HG03378 (cell line): ENCODE data around the gene ANO3.
A peak's percentile ranks its signal among the peaks of the same experiment; 100 is the strongest.
"Not testable (repeated sequence)": the region's sequence is repeated elsewhere in the genome, so short reads cannot be mapped to it uniquely, and the experiment has no call there.

Experiments used
- ATAC-seq: cut with Tn5 transposase; IDR thresholded peaks from one replicate; pipeline ENCODE4 v1.9.1; 2021; ENCODE audit warnings: mild to moderate bottlenecking, moderate library complexity; ENCODE audit not compliant: unreplicated experiment

ANO3 gene

DNA sequence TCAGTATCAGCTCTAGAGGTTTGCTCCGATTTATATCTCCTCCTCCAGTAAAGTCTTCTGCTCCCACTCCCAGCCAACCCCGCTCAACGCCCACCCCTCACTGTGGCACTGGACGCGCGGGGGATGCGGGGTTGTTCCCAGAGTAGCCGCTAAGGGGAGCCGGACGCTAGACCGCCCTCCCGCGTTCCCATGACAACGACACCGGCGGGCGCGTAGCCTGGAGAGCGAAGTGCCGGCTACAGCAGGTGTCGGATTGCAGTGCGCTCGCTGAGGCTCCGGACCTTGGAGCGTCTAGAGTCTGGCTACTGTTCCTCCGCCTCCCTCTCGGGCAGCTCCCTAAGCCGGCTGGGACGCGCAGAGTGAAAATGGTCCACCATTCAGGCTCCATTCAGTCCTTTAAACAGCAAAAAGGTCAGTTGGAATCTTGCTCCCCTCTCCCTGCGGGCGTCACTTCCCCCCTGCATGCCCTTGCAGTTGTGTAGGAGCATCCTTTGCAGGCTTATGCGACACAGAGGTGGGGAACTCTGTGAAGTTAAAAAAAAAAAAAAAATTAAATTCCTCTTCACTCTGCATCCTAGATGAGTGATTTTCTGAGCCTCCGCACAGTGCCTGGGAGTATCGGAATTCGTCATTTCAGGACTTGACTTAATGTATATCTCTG is at the start of gene ANO3:
Gene ANO3 (plus strand): TSS at position 220 of the 661 bp plus-strand sequence. CDS start 146 bp downstream, at position 366.
- ATAC-seq = peak; percentile 76

- ATAC-seq = no peak
Observed at GRCh38 chr11:26283852-26284408, 48.0 kb upstream of the ANO3 start.

DNA sequence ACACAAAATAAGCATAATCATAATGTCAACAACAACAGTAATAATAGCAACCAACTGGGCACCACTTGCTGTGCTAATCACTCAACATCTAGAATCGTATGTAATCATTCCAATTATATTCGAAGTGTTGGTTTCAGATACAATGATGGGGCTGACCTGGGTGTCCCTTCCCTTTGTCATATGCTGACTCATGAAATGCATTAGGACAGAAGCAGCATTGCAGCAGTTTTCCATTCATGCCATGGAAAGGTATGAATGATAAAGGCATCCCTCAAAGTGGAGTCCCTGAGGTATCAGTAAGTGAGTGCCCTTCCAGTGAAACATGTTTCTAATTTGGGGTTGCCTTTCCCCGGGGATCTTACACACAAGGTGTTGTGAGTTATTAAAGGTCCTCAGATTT is 46.3 kb upstream of the ANO3 start:
- ATAC-seq = no peak

GRCh38 chr11:26286472-26287066 is 45.4 kb upstream of the ANO3 start:
- ATAC-seq = no peak

DNA sequence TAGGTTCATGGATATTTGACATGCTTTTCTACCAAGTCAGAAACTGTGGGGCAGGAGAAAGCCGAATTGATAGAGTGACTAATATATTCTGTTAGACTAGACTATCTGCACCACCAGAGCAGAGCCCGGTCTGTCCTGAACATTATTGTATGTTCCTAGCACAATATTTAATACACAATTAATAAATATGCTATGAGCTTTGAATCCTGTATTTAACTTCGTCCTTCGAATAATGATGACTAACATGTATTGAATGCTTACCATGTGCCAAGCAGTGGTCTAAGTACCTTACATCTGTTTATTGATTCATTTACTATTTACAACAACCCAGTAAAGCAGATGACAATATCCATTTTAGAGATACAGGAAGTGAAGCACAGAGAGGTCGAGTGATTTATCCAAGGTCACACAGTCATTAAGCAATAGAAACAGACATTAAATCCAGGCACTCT is 44.8 kb upstream of the ANO3 start:
- no peak for ATAC-seq

DNA sequence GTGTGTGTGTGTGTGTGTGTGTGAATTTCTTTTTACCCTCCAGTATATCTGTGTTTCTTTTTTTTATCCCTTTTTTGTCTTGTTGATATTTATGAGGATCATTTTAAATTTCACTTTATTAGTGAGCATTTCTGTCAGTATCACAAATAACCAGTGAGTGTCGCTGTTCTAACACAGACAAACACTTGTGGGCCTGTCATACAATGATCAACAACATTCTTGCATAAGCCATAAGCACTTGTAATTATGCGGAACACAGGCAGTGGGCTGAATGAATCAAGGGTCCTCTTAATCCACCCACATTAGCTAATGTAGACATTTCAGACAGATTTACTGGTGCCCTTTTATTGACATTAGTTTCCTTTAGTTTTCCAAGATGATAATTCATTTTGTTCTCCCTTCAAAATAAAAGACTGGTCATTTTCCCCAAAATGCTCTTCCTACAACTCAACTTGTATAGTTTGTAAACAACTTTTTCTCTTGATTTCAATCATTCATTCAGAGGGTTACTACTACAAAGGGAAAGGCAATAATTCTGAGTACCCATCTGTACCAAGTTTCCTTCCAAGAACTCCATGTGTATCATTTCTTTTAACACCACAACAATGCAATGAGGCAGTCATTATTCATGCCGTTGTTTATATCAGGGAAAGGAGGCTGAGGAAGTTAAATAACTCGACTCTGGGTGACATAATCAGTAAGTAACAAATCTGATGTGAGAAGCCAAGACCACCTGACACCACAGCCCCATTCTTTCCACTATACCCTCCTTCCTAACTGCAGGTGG is 34.5 kb upstream of the ANO3 start:
- peak; percentile 94 for ATAC-seq

DNA sequence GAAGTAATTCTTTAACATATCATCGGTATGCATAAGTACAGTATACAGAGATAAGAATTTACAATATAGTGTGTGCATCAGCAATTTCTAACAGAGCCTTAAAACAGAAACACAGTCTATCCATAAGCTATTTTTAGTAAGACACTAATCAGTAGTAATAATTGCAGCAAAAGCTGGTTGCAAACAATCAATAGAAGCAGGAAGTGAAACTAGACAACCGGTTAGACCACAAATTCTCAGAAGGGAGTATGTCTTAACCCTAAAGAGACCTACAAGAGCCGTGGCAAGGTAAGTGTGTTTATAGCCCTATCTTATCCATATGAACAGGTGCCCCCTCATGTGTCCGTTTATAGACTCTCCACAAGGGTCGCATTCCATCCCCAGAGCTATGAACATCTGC is 15.6 kb upstream of the ANO3 start:
- not testable (repeated sequence) for ATAC-seq

DNA sequence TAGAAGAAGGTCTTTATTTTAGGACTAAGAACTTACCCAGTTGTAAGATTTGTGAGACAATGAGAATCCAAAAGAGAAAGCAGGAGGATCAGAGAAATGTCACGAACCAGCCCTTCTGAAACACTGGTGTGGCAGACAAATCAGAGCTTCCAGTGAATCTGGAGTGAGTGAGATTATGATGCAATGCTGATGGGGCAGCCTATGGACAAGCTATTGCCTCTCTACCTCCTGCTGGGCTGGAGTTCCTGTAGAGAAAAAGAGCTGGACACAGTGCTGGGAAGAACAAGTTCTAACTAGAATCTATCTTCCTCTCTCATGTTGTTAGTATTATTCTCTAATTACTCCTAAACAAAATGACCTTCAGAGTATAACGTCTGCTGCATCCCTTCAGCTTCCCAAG is 12.0 kb upstream of the ANO3 start:
- no peak for ATAC-seq

DNA sequence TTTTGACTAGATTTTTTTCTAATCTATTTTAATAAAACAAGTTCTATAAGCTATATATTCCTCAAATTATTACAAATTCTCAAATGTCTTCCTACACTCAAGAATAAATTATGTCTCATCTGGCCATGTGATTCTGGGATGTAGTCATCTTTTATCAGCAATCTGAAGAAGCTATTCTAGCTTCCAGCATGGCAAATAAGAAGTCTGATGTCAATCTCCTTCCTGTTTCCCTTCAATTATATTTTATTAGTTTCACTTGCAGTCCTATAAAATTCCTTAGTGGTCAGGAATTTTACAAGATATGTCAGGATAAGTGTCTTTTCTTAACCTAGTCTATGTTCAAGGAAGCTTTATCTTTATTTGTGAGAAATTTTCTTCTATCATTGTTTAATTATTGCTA is 10.4 kb upstream of the ANO3 start:
- no peak for ATAC-seq

GRCh38 chr11:26322335-26323067 is 9.4 kb upstream of the ANO3 start:
- ATAC-seq = no peak

GRCh38 chr11:26323837-26324236 is 8.1 kb upstream of the ANO3 start:
- ATAC-seq = no peak

DNA sequence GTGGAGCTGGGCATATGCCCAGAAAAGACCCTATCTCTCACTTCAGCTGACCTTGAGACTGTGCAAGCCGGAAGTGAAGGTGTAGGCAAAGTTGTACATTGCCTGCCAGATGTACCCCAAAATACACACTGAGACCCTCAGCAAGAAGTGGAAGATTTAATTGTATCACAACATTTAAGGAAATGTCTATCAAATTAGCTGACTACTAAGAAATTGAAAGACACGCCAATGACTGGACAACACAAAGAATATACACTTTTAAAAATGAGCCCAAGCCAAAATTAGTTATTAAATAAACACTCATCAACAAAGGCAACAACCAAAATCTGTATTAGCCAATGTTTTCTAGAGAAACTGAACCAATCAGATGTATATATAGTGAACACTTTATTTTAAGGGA is 7.7 kb upstream of the ANO3 start:
- ATAC-seq = no peak

DNA sequence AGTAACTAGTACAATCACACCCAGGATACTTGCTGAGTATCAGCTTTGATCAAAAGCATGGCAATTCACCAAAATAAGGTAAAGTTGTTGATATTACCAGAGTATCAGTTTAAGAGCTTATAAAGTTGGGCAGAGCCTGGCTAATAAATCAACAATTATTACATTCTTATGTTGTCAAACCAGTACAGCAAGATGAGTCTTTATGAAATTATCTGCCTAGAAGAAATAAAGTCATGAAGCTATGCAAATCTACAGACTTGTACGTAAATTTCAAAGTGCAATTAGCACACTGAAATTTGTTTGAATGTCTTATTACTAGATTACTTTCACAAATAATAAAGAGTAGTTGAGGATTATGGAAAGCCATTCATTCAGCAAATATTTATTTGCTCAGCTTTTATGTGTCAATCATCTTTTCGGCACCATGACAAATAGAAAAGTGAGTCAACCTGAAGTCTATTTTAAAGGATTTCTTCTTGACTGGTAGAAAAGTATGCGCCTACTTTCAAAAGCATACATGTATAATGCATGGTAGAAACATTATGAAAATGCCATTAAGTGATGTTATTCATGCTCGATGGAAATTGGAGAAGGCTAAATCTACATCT is 5.0 kb upstream of the ANO3 start:
- ATAC-seq = no peak

- ATAC-seq = no peak
Observed at GRCh38 chr11:26329206-26329605, 2.7 kb upstream of the ANO3 start.

- ATAC-seq = no peak
Observed at GRCh38 chr11:26330262-26330661, 1.7 kb upstream of the ANO3 start.

GRCh38 chr11:26332572-26332915 is 614 bp downstream of the ANO3 start:
- peak; percentile 31 for ATAC-seq

- ATAC-seq = no peak
Observed at GRCh38 chr11:26333906-26334305, 2.0 kb downstream of the ANO3 start.

DNA sequence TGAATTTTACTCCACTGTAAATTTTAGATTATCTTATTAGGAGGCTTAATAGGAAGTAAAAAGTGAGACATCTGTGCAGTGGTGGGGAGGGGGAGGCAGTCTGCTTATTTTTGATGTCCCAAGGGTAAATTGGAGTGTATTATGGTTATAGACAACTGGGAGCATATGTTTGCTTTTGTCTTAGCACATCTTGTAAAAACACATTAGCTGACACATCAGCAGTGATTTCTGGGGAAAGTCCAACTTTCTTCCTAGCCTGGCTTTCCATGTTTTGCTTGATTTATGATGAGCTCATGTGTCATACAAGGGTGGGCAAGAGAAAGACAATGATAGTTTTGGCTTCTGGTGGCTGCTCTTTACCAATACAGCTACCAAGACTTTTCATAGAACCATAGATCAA is 4.0 kb downstream of the ANO3 start:
- ATAC-seq = no peak

DNA sequence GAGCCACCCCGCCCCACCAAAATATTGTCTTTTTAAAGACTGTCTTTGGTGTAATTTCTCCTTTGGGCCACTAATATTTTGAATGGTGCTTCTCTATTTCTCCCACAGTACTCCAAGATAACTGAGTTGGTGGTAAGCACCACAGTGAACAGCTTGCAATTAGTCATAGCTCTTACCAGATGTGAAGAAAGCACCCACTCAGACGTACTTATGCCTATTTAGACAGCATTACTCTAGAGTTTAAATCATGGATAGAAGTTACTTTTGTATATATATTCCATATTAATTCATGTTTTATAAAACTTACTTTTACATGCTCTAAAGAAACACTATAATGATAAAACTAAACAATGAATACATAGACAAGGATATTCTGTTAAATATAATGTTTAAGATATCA is 12.7 kb downstream of the ANO3 start:
- ATAC-seq = no peak

- ATAC-seq = no peak
Observed at GRCh38 chr11:26348776-26349175, 16.8 kb downstream of the ANO3 start.

DNA sequence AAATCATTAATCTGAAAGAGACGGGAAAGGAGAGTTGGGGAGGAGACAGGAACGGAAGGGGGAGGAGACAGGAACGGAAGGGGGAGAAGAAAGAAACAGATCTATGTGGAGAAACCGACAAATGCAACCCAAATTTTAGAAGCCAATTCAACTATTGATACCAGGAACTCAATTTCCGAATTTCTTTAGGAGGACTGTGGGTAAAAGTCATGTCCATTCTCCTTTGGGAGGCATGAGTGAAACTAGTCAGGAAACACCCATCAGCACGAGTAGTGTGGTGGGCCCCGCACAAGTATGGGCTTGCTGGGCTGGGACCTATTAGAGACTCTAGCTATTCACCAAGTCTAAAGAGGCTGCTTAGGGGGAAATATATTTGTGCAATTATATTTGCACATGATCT is 18.1 kb downstream of the ANO3 start:
- ATAC-seq = no peak
